ENCODE data around the gene MLLT6.

DNA sequence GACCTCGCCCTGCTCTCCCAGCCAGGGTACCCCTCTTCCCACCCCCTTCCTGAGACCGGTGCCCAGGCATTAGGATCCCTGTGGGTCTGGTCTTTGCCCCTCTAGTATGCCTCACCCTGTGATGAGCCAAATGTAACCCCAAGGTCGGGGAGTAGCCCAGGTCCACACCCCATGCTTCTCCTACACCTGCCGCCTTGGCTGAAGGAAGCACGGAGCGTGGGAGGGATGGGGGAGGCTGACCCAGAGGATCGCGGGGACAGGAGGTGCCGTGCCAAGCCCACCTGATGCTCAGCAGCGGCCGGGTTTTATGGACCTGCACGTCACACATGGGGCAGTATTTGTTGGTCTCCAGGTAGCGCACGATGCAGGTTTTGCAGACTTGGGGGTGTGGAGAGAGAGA, 34.2 kb downstream of the MLLT6 start:
- TF ChIP-seq, protein P1, sequence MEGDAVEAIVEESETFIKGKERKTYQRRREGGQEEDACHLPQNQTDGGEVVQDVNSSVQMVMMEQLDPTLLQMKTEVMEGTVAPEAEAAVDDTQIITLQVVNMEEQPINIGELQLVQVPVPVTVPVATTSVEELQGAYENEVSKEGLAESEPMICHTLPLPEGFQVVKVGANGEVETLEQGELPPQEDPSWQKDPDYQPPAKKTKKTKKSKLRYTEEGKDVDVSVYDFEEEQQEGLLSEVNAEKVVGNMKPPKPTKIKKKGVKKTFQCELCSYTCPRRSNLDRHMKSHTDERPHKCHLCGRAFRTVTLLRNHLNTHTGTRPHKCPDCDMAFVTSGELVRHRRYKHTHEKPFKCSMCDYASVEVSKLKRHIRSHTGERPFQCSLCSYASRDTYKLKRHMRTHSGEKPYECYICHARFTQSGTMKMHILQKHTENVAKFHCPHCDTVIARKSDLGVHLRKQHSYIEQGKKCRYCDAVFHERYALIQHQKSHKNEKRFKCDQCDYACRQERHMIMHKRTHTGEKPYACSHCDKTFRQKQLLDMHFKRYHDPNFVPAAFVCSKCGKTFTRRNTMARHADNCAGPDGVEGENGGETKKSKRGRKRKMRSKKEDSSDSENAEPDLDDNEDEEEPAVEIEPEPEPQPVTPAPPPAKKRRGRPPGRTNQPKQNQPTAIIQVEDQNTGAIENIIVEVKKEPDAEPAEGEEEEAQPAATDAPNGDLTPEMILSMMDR (conservative IDR thresholded peaks at IDR 0.05), result no peak
- TF ChIP-seq EZH2 (IDR thresholded peaks at IDR 0.05; ENCODE audit: low read depth), result no peak

All from PC-9 (cell line).